ENCODE data around the gene DXO.
"Not testable (repeated sequence)": the region's sequence is repeated elsewhere in the genome, so short reads cannot be mapped to it uniquely, and the experiment has no call there.

Gene DXO

DNA sequence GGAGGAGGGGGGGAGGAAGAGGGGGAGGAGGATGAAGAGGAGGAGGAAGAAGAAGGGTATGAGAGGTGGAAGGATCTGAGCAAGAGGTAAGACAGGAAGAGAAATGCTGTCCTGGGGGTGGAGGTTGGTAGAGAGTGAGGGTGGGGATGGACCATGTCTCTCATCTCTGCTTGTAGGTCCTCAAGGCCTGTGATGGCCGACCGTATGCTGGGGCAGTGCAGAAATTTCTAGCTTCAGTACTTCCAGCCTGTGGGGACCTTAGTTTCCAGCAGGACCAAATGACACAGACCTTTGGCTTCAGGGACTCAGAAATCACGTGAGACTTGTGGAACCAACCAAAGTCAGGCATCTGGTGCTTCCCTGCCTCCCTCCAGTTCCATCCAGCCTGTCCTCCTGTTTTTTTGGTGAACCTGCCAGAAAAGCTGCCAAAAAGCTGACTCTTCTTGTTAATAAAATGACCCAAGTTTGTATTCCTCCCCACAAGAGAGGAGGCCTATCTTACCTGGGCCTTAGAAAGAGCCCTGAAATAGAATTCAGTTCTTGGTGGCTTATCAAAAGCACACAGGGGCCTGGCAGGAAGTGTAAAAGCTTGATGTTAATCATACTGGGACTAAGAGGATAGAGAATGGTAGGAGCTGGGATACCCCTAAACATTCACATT is 7.4 kb upstream of the DXO start:
- peak; percentile 37 for DNase-seq

DNA sequence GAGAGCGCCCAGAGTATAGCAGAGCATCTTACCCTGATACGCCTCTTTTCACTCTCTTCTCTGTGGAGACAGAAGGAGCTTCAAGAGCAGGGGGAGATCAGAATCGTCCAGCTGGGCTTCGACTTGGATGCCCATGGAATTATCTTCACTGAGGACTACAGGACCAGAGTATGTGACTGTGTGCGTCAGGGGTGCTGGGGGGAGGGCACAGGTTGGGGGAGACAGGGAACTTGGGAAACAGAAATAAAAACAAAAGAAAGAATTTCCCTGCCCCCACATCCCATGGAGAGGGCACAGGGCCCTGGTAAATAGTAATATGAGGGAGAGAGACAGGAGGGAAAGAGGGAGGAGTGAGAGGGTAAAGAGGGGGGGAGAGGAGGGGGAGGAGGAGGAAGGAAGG is 6.9 kb upstream of the DXO start:
- no peak for DNase-seq

- no peak for DNase-seq
These were observed 6.0 kb upstream of the DXO start for GRCh38 chr6:31977816-31978431.

- not testable (repeated sequence) for DNase-seq
These were observed 4.1 kb upstream of the DXO start for GRCh38 chr6:31976065-31976464.

DNA sequence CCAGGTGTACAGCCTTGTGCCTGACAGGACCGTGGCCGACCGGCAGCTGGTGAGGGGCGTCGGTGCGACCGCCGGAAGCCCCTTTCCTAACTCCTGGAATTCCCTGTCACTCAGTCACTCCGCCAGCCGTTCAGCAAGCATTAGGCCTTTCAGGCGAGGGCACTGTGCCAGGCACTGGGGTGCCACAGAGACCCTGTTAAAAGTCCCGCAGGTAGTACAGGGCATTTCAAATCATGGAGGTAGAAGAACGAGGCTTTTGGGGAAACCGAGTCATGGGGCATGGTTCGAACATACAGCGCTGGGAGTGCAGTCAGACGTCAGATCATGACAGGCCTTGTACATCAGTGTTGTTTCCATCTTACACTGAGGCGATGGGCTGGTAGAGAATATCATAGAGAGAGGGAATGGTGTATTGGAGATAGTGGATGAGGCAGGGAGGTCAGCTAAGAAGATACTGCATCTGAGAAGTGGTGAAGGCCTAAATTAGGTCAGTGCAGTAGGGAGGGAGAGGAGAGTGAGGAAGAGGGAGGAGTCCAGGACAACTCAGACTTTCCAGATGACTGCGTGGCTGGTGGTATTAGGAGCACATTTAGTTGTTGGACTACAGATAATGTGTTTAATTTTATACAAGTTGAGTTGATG is 892 bp upstream of the DXO start:
- no peak for DNase-seq

DNA sequence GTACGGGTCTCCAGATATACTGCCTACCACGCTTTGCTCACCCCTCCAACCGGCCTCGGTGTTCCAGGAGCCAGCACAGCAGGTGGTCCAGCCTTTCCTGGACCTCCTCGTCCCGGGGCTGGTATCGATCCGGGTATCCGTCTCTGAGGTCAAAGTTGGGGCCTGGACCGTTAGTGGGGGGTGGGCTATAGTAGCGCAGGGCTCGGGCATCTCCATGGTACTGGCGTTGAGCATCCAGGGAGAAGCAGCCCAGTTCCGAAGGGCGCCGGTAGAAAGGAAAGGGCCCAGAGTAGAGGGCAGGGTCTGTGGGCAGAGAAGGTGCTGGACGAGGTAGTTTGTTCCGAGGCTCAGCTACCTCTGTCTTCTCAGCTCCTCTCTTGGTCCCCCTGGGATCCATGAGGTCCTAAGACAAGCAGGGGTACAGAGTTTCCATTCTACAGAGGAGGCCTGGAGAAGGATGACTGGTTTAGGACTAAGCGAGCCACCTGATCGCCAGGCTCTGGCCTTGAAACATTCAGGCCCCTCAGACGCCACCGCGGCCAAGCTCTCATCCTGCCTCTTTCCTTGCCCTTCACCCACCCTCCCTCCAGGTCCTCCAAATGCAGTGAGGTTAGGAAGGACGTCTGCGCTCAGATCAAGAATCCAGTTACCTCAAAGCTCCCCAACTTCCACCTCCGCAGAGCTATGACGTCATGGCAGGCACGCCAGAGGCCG is 502 bp downstream of the DXO start:
- no peak for DNase-seq

GRCh38 chr6:31970604-31971271 is 1.2 kb downstream of the DXO start:
- DNase-seq, result no peak

DNA sequence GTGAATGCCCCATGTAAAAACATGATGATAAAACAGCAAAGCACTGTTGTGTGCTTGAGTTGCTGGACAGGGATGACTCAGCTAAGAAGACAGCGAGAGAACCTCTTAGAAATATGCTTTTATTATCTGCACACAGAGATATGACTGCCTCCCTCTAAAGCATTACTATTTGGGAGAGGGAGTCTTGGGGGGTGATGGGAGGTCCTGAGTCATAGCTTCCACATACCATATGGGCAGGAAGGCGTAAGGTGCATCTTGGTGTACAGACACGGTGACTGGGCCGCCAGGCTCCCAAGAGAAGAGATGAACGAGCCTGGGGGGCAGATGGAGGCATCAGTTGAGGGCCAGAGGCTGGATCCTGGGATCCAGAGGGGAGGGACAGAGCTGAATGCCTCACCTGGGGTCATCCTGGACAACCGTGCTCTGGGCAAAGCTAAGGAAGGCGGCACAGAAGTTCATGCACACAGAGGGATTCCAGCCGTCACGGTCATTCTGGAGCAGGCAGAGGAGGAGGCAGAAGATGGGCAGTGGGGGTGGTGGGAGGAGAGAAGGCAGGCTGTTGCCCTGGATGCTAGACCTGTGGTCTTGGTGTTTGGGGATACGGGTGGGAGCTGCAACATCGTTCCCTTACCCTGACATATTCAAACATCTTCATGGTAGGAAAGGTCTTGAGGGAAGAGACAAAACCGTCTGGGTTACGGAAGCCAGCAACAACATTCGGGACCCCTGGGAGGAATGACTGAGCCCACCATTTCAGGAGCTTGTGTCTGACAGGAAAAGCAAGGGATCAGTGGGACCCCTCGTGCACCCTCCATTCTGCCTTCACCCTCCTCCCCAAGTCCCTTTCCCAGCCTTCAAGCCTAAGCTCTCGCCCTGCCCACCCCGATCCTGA is 2.0 kb downstream of the DXO start:
- DNase-seq, result no peak

DNA sequence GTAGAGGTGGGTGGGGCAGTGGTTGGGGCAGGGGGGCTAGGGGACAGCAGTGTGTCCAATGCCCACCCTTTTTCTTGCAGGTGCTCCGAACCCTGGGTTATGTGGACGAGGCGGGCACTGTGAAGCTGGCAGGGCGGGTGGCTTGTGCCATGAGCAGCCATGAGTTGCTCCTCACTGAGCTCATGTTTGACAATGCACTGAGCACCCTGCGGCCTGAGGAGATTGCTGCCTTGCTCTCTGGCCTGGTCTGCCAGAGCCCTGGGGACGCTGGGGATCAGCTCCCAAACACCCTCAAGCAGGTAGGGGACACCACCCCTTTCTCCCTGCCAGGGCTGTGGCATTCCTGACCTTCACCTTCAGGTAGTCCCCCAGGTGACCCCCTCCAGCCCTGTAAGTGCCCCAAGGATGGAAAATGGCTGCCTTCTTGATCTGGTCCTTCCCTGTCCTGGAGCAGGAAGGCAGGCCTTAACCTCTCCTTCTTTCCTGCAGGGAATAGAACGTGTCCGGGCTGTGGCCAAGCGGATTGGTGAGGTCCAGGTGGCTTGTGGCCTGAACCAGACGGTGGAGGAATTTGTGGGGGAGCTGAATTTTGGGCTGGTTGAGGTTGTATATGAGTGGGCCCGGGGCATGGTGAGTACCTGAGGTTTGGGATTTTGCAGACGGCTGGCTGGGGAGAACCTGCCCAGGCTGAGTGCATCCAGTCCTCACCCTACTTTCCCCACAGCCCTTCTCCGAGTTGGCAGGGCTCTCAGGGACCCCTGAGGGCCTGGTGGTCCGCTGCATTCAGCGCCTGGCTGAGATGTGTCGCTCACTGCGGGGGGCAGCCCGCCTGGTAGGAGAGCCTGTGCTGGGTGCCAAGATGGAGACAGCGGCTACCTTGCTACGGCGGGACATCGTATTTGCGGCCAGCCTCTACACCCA is 2.9 kb downstream of the DXO start:
- DNase-seq, result no peak

DNA sequence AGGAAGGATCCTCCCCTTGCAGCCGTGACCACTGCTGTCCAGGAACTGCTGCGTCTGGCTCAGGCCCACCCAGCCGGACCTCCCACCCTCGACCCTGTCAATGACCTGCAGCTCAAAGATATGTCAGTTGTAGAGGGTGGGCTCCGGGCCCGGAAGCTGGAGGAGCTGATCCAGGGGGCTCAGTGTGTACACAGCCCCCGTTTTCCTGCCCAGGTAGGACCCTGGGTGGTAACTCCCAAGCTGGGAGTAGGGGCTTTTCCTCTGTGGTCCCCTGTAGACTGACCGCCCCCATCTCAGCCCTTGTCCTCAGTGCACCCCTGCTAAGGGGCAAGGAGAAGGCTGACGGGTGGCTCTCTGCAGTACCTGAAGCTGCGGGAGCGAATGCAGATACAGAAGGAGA is 3.6 kb downstream of the DXO start:
- no peak for DNase-seq

DNA sequence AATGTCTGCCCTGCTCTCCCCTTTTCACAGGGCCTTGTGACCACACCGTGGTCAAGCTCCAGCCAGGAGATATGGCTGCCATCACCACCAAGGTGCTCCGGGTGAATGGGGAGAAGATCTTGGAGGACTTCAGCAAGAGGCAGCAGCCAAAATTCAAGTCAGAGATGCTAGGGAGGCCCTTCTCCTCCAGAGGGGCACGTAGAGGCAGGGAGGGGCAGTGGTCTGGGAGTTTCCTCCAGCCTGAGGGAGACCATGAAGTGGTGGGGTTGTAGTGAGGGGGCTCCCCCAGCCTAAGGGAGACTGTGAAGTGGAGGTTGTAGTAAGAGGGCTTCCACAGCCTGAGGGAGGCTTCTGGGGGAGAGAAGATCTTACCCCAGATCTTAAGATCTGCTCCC is 4.0 kb downstream of the DXO start:
- DNase-seq, result no peak

DNA sequence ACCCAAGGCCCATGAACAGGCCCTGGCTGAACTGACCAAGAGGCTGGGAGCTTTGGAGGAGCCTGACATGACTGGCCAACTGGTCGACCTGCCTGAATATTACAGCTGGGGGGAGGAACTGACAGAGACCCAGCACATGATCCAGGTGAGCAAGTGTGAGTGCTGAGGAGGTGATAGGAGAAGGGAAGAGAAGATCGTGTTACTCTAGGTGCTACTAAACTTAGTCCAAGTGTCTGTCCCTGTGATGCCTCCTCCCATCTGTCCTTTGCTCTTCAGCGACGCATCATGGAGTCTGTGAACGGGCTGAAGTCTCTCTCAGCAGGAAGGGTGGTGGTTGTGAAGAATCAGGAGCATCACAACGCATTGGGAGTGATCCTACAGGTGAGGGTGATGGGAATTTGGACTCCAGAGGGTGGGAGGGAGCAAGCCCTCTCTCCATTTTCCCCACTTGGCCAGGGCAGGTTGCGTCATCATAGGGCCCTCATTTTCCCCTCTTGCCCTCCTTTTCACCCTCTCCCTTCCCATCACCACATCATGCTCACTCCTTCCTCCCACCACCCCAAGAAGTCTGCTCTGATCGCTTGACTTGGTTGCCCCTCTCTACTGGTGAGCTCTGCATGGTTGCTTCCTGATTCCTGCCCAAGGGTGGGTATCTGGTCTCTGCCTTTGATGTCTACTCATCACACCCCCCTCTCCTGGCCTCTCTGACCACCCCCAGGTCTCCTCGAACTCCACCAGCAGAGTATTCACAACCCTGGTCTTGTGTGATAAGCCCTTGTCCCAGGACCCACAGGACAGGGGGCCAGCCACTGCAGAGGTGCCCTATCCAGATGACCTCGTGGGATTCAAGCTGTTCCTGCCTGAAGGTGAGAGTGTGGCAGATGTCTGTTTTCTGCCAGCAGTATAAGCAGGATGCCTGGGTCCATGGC is 4.7 kb downstream of the DXO start:
- no peak for DNase-seq

DNA sequence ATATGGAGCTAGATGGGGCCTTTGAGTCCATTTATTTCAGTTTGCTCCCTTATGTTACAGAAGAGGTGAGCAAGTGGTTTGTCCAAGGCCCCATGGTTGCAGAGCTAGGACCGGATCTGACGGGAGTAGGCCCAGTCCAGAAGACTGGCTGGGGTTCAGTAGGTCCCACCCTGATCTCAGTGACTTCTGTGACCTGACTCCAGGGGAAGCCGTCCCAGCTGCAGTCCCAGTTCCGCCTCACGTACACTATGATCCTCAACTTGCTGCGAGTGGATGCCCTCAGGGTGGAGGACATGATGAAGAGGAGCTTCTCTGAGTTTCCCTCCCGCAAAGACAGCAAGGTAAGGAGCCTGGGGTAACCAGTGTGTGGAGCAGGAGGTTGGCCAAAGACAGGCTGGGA is 5.4 kb downstream of the DXO start:
- DNase-seq, result no peak

GRCh38 chr6:31965700-31966099 is 6.2 kb downstream of the DXO start:
- no peak for DNase-seq

DNA sequence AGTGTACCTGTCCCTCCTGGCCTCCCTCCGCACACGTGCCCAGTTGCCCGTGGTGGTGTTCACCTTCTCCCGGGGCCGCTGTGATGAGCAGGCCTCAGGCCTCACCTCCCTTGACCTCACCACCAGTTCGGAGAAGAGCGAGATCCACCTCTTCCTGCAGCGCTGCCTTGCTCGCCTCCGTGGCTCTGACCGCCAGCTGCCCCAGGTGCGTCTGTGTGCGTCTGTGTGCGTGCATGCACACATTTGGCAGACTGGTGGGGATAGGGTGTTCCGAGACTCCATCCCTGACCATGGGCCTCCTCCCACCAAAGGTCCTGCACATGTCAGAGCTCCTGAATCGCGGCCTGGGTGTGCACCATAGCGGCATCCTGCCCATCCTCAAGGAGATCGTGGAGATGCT is 8.0 kb downstream of the DXO start:
- no peak for DNase-seq

DNA sequence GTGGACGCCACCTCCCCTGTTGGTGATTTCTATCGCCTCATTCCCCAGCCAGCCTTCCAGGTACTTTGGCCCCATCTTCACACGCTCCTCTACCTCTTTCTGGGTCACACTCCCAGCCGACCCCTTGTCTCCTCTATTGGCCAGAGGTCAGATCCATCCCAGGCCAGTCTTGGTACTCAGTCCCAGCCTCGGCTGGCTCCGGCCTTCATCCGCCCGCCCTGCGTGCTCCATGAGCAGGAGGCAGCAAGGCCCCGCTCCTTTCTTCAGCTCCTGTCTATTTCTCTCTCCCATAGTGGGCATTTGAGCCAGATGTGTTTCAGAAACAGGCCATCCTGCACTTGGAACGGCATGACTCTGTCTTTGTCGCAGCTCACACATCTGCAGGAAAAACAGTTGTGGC is 10.3 kb downstream of the DXO start:
- no peak for DNase-seq

DNA sequence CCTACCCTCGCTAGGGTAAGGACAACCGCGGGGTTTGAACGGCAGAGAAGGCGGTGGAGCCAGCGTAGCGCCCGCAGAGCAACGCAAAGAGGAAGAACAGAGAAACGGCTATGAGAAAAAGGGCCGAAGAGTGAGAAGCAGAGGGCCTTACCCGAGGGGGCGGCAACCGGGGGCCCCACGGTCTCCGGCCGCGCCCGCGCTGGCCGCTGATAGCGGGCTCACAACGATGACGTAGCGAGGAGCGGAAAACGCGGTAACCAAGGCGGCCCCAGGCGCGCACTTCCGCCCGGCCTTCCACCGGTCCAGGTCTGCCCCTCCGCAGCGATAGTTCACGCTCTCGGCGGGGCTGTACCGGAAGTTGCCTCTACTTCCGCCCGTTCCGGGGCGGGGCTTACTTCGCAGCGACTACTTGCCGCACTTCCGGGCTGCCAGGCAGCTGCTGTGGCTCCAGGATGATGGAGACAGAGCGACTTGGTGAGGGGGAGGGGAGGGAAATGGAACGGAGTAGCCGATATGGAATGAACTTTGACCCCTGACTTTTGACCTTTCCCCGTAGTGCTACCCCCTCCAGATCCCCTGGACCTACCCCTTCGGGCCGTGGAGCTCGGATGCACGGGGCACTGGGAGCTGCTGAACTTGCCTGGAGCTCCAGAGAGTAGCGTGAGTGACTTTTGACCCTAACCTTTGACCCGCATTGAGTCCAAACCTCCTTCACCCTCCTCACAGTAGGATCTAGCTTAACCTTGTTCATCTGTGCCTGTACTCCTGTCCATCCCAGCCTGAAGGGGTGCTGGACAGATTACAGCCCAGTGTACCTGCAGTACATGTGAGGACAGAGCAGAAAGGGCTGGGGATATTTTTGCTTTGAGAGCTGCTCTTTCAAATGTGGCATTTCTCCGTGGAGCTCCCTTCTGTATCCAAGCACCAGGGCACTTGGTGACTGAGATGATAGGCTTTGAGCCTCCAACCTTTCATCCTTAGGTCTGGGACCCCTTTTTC is 12.9 kb downstream of the DXO start, which contains the start of the genes NELFE and SKIC2:
Gene NELFE (minus strand): TSS at position 231 of the 999 bp plus-strand sequence. CDS start 525 bp downstream, outside the sequence.
Gene SKIC2 (plus strand): TSS at position 435 of the 999 bp plus-strand sequence. CDS start 18 bp downstream, at position 453.
- DNase-seq, result peak; percentile 98

GRCh38 chr6:31958412-31958740 is 13.6 kb downstream of the DXO start:
- no peak for DNase-seq

Data from CD4-positive, alpha-beta T cell treated with Interleukin-6 for 4 hours (primary cell).